G401 (cell line): ENCODE results near the gene CHRNA10. TPM values are rescaled to one million over a fixed set of nuclear protein-coding genes. Genes with fewer than 3 reads are reported as not detected.

ENCODE experiments used
- DNase-seq: peaks from one replicate; pipeline ENCODE4 v3.0.0-alpha.2; 2015; ENCODE audit warnings: low spot score
- in situ Hi-C: cut with HindIII; loops from 2 replicates; pipeline ENCODE4 v1.10.0; 2016; ENCODE audit warnings: low sequenced_read_pairs, mixed read lengths
- total RNA-seq: library from RNA; depleted of rRNA; stranded (reverse); fragments of >200 nt; shearing (Covaris generic); gene quantifications from 2 replicates; pipeline ENCODE4 v1.2.3, GENCODE V29; 2014; rRNA removed

The CHRNA10 gene
- 0.20 and 0.43 TPM in 2 replicates for total RNA-seq

GRCh38 chr11:3671334-3672254 lies at the start of gene CHRNA10:
CHRNA10 (minus strand) TSS chr11:3671384; CDS start chr11:3671312, 72 bp downstream.
- no peak for DNase-seq
- in situ Hi-C loops: no loop called here

- in situ Hi-C loops: loop anchor here (10.0 kb wide), 1 partner anchor 53 kb away; no protein-coding TSS in a partner anchor
- DNase-seq: no peak
Measured at GRCh38 chr11:3712274-3712673, 41.1 kb upstream of the CHRNA10 start.

- no peak for DNase-seq
- in situ Hi-C loops: loop anchor here (10.0 kb wide), 1 partner anchor 54 kb away; no protein-coding TSS in a partner anchor
Measured at GRCh38 chr11:3710485-3711259, 39.5 kb upstream of the CHRNA10 start.

GRCh38 chr11:3709977-3710376 lies 38.8 kb upstream of the CHRNA10 start:
- no peak for DNase-seq
- in situ Hi-C loops: loop anchor here (10.0 kb wide), 1 partner anchor 55 kb away; no protein-coding TSS in a partner anchor

GRCh38 chr11:3707176-3707575 lies 36.0 kb upstream of the CHRNA10 start:
- DNase-seq: no peak
- in situ Hi-C loops: no loop called here

- in situ Hi-C loops: no loop called here
- DNase-seq: no peak
Measured at GRCh38 chr11:3703383-3703782, 32.2 kb upstream of the CHRNA10 start.

DNA sequence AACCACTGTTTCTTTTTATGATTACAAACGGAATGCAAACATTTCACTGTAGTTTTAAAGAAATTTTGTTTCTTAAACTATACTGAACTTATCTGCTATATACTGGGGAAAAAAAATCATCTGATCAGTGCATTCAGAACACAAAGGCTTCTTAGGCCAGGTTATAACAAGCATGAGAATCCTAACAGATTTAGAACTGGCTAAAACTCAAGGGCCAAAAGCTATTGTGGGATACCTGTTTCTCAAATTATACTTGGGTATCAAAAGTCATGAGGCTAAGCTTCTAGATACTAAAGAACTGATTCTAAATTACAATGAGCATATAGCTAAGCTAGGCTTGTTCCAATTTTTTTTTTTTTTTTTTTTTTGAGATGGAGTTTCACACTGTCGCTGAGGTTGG lies 29.7 kb upstream of the CHRNA10 start:
- no peak for DNase-seq

GRCh38 chr11:3700410-3700809 lies 29.2 kb upstream of the CHRNA10 start:
- in situ Hi-C loops: no loop called here
- no peak for DNase-seq

More for the DNA sequence above, 29.7 kb upstream of the CHRNA10 start:
- in situ Hi-C loops: no loop called here

DNA sequence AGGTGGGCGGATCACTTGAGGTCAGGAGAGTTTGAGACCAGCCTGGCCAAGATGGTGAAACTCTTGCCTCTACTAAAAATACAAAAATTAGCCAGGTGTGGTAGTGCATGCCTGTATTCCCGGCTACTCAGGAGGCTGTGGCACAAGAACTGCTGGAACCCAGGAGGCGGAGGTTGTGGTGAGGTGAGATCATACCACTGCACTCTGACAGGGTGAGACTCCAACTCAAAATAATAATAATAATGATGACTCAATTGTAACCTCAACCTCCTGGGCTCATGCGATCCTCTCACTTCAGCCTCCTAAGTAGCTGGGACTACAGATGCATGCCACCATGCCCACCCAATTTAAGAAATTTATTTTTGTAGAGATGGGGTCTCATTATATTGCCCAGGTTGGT lies 15.6 kb upstream of the CHRNA10 start:
- in situ Hi-C loops: no loop called here

GRCh38 chr11:3685923-3686322 lies 14.7 kb upstream of the CHRNA10 start:
- in situ Hi-C loops: no loop called here
- no peak for DNase-seq

More for the DNA sequence above, 15.6 kb upstream of the CHRNA10 start:
- no peak for DNase-seq

DNA sequence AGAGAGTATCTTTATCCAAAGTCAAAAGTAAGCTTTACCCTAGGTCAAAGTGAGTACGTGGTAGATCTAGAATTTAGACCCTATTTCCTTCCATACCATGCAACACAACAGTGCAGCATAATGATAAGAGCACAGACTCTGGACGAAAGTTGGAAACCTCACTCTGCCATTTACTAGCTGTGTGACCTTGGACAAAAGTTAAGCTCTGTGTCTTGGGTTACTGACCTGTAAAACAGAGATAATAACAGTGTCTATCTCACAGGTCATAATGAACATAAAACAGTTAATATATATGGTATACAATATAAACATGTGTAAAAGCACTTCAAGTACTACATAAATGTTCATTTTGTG lies 13.6 kb upstream of the CHRNA10 start:
- in situ Hi-C loops: no loop called here
- no peak for DNase-seq

GRCh38 chr11:3684129-3684818 lies 13.1 kb upstream of the CHRNA10 start:
- in situ Hi-C loops: no loop called here
- DNase-seq: no peak

- in situ Hi-C loops: no loop called here
- DNase-seq: no peak
Measured at GRCh38 chr11:3683039-3683438, 11.9 kb upstream of the CHRNA10 start.

DNA sequence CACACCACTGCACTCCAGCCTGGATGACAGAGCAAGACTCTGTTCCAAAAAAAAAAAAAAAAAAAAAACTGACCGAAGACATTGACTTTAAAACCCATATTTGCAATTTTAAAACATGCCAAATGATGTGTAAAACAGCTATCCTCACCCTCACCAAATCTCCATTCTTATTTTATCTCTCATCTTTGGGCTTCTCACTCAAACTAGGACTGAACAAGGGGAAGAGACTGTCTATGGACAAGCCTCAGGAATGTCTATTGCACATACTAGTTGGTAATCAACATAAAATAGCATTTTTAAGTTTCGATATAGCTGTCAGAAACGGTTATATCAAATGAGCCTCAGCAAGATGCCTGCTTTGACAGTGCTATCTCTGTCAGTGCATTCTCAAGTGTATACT lies 7.9 kb upstream of the CHRNA10 start:
- in situ Hi-C loops: no loop called here
- no peak for DNase-seq

DNA sequence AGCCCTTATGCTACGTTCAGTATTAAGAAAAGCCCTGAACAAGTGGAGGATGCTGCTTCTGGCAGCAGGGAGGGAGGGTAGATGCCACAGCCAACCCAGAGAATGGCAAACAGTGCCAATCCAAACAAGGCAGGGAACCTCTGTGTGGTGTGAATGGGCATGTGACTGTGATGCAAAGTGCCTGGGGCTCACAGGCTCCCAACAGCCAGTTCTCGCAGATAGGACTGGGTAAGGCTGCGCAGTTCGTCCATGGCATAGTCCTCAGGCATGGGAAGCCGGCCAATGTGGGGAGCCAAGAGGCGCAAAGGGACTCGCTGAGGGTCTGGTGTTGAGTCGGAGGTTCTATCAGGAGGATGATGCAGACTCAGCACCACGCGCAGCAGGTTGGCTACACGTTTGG lies 4.8 kb upstream of the CHRNA10 start:
- no peak for DNase-seq
- in situ Hi-C loops: no loop called here

GRCh38 chr11:3674189-3674588 lies 3.0 kb upstream of the CHRNA10 start:
- DNase-seq: no peak

GRCh38 chr11:3669742-3670183 lies 1.4 kb downstream of the CHRNA10 start:
- in situ Hi-C loops: no loop called here

More at GRCh38 chr11:3674189-3674588, 3.0 kb upstream of the CHRNA10 start:
- in situ Hi-C loops: no loop called here

GRCh38 chr11:3669128-3669527 lies 2.1 kb downstream of the CHRNA10 start:
- DNase-seq: no peak
- in situ Hi-C loops: no loop called here

More at GRCh38 chr11:3669742-3670183, 1.4 kb downstream of the CHRNA10 start:
- no peak for DNase-seq
